Erythroblast (primary cell): Measurements from ENCODE around the gene VSIG4.

Source experiments
- GATA1 ChIP-seq: IDR thresholded peaks from 2 replicates; pipeline ENCODE4 v1.6.1; 2011; ENCODE audit warnings: low read depth, mild to moderate bottlenecking, control low read depth, low read length, moderate library complexity
- POLR2A ChIP-seq: IDR thresholded peaks from 2 replicates; pipeline ENCODE4 v1.6.1; 2011; ENCODE audit warnings: mild to moderate bottlenecking, low read length

- TF ChIP-seq POLR2A, result no peak
- no peak for TF ChIP-seq GATA1
Measured at GRCh38 chrX:66000178-66000577, 39.7 kb downstream of the VSIG4 start.
